OCI-LY7 (cell line): ENCODE data around the gene NUP133.

Source experiments
- EZH2phosphoT487 ChIP-seq: fragments of 200-600 bp; sonication (generic); IDR thresholded peaks from 2 replicates; pipeline ENCODE4 v1.6.1; 2018; ENCODE audit warnings: low read depth, borderline replicate concordance, mild to moderate bottlenecking, mixed run types, antibody characterized with exemption, low read length, moderate library complexity, mixed read lengths
- TF ChIP-seq, protein P1 (sequence below): fragments of 200-600 bp; sonication (generic); conservative IDR thresholded peaks from 2 replicates; pipeline ENCODE4 v1.5.1; 2014; ENCODE audit warnings: mild to moderate bottlenecking, antibody characterized with exemption, low read length, moderate library complexity, mixed read lengths

DNA sequence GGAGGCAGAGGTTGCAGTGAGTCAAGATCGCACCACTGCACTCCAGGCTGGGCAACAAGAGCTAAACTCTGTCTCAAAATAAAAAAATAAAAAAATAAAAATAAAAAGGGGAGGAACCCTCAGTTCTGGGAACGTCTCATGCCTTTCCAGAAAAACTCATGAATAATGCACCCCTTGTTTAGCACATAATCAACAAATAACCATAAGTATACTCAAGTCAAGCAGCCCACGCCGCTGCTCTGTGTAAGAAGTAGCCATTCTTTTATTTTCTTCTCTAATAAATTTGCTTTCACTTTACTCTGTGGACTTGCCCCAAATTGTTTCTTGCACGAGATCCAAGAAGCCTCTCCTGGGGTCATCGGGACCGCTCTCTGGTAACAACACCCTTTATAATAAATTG, 59.8 kb downstream of the NUP133 start:
- TF ChIP-seq, protein P1, sequence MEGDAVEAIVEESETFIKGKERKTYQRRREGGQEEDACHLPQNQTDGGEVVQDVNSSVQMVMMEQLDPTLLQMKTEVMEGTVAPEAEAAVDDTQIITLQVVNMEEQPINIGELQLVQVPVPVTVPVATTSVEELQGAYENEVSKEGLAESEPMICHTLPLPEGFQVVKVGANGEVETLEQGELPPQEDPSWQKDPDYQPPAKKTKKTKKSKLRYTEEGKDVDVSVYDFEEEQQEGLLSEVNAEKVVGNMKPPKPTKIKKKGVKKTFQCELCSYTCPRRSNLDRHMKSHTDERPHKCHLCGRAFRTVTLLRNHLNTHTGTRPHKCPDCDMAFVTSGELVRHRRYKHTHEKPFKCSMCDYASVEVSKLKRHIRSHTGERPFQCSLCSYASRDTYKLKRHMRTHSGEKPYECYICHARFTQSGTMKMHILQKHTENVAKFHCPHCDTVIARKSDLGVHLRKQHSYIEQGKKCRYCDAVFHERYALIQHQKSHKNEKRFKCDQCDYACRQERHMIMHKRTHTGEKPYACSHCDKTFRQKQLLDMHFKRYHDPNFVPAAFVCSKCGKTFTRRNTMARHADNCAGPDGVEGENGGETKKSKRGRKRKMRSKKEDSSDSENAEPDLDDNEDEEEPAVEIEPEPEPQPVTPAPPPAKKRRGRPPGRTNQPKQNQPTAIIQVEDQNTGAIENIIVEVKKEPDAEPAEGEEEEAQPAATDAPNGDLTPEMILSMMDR = no peak
- no peak for TF ChIP-seq EZH2phosphoT487
